ENCODE data around the gene SART1. TPM values are rescaled to one million over a fixed set of nuclear protein-coding genes. Genes with fewer than 3 reads are reported as not detected.

The SART1 gene
- total and polyA plus RNA-seq, 4 donors = 13.6 to 24.3 (median 15.1) TPM

GRCh38 chr11:65944767-65945166, 16.8 kb upstream of the SART1 start:
- no peaks in the 10 kb centered on the region for H3K9me3 ChIP-seq (ENCODE audit: control insufficient read depth in 4 of 4, low read length in 3 of 4)
- TF ChIP-seq, protein P1, sequence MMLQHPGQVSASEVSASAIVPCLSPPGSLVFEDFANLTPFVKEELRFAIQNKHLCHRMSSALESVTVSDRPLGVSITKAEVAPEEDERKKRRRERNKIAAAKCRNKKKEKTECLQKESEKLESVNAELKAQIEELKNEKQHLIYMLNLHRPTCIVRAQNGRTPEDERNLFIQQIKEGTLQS (IDR thresholded peaks at IDR 0.05) = no peak
- no peak for TF ChIP-seq CTCF (IDR thresholded peaks at IDR 0.05; ENCODE audit: low read depth, low read length, missing input control)
- TF ChIP-seq ZBTB33 (IDR thresholded peaks at IDR 0.05) = no peak
- TF ChIP-seq FOXA1 (IDR thresholded peaks at IDR 0.05) = no peak
- TF ChIP-seq SP1 (IDR thresholded peaks at IDR 0.05) = no peak
- no peak for TF ChIP-seq FOXA2 (IDR thresholded peaks at IDR 0.05)
- no peak for TF ChIP-seq HNF4G (IDR thresholded peaks at IDR 0.05)
- no peak for TF ChIP-seq MAX (IDR thresholded peaks at IDR 0.05)
- no peak for TF ChIP-seq GABPA (IDR thresholded peaks at IDR 0.05 in 1 of 2, conservative IDR thresholded peaks at IDR 0.05 in 1 of 2)
- no peak overlapping the region for H3K4me3 ChIP-seq (ENCODE audit: low read depth in 1 of 3, low read length in 3 of 3)
- H3K27ac ChIP-seq (ENCODE audit: low read depth in 1 of 2, low read length in 2 of 2) = no peak overlapping the region
- H3K36me3 ChIP-seq (ENCODE audit: control insufficient read depth in 4 of 4, insufficient read depth in 3 of 4, low read depth in 1 of 4, low read length in 3 of 4) = no peaks in the 10 kb centered on the region
- H3K4me1 ChIP-seq (ENCODE audit: control insufficient read depth in 4 of 4, insufficient read depth in 4 of 4, low read length in 3 of 4) = peaks cover 0 to 2% (median 0%) of the 10 kb centered on the region in 4 donors
- H3K9ac ChIP-seq (ENCODE audit: low read depth in 1 of 2, low read length in 2 of 2) = no peak overlapping the region
- no peaks in the 10 kb centered on the region for H3K27me3 ChIP-seq (ENCODE audit: control insufficient read depth in 4 of 4, insufficient read depth in 4 of 4, low read length in 3 of 4)
- WGBS = 63% methylated on average over 8 of the region's 8 CpGs
- DNase-seq (ENCODE audit: low spot score) = no peak

DNA sequence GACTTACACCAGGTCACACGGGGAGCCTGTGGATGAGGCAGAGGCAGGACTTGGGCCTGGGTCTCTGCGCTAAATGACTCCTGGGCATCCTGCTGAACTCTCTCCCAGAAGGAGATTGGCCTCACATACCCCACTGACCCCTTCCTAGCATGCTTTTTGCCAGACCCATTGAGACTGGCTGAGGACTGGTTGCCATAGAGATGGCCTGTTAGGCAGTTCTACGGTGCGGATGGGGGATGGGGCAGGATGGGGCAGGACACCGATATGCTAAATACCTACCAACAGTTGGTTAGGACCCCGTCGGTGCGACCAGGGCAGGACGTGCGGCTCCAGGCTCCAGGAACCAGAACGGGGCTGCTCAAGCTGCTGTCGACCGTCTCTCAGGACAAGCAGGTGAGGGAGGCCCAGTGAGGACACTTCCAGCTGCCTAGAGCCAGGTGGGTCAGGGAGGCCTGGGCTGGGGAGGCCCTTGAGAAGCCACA, 16.1 kb upstream of the SART1 start, which contains the start of gene TSGA10IP:
Gene TSGA10IP, plus strand, starts transcription at position 51 of the 482 bp plus-strand sequence. Its CDS starts 196 bp downstream, at position 247.
- Histone ChIP-seq H3K4me3 (ENCODE audit: low read depth in 1 of 3, low read length in 3 of 3) (no peak within 1 kb of the TSS), H3K36me3 (ENCODE audit: control insufficient read depth in 4 of 4, insufficient read depth in 3 of 4, low read depth in 1 of 4, low read length in 3 of 4) (no peaks in the 10 kb centered on the region), H3K9ac (ENCODE audit: low read depth in 1 of 2, low read length in 2 of 2) (no peak within 1 kb of the TSS), H3K4me1 (ENCODE audit: control insufficient read depth in 4 of 4, insufficient read depth in 4 of 4, low read length in 3 of 4) (peaks cover 0 to 2% (median 0%) of the 10 kb centered on the region in 4 donors), H3K27me3 (ENCODE audit: control insufficient read depth in 4 of 4, insufficient read depth in 4 of 4, low read length in 3 of 4) (no peaks in the 10 kb centered on the region), H3K27ac (ENCODE audit: low read depth in 1 of 2, low read length in 2 of 2) (no peak within 1 kb of the TSS), H3K9me3 (ENCODE audit: control insufficient read depth in 4 of 4, low read length in 3 of 4) (no peaks in the 10 kb centered on the region)
- 88% methylated on average over 13 of the region's 13 CpGs for WGBS
- TF ChIP-seq ZBTB33 (IDR thresholded peaks at IDR 0.05) (no peak), EGR1 (IDR thresholded peaks at IDR 0.05; ENCODE audit: low read depth in 2 of 2) (no peak), FOXA1 (IDR thresholded peaks at IDR 0.05) (no peak), TAF1 (conservative IDR thresholded peaks at IDR 0.05) (no peak), MAX (IDR thresholded peaks at IDR 0.05) (no peak), RXRA (IDR thresholded peaks at IDR 0.05) (no peak)
- no peak for DNase-seq (ENCODE audit: low spot score)
